Kidney (tissue), 14 donors: ENCODE measurements around the gene IGF1R. TPM values are rescaled to one million over a fixed set of nuclear protein-coding genes. Genes with fewer than 3 reads are reported as not detected.
A peak's percentile ranks its signal among the peaks of the same experiment; 100 is the strongest.

Experiments used
- DNase-seq, 5 donors: peaks; one replicate each; pipeline ENCODE4 v3.0.0-alpha.2; 2013 to 2020
- FAIRE-seq: peaks from 2 replicates; lab custom pipeline; 2012; peaks lifted over from hg19 to GRCh38; lab: Jason Lieb, UNC
- H3K27ac ChIP-seq, 2 donors: one replicate each; pipeline ENCODE4 v1.7.0; 2013; ENCODE audit warnings: low read depth in 2 of 2, low read length in 2 of 2, inconsistent platforms in 1 of 2
- H3K27me3 ChIP-seq: one replicate; pipeline ENCODE4 v1.7.1; 2013; ENCODE audit warnings: low read length, inconsistent platforms; ENCODE audit not compliant: control insufficient read depth, insufficient read depth
- H3K36me3 ChIP-seq, 3 donors: one replicate each; pipeline versions ENCODE4 v1.7.0 to v1.7.1; 2013; ENCODE audit warnings: low read length in 3 of 3, control low read depth in 1 of 3, inconsistent platforms in 1 of 3; ENCODE audit not compliant: insufficient read depth in 3 of 3, control insufficient read depth in 2 of 3
- H3K4me1 ChIP-seq, 3 donors: one replicate each; pipeline versions ENCODE4 v1.7.0 to v1.7.1; 2013; ENCODE audit warnings: low read length in 3 of 3, inconsistent platforms in 1 of 3, low read depth in 1 of 3; ENCODE audit not compliant: control insufficient read depth in 2 of 3, insufficient read depth in 2 of 3
- H3K4me3 ChIP-seq, 3 donors: one replicate each; pipeline versions ENCODE4 v1.7.0 to v1.8.1; 2013; ENCODE audit warnings: low read length in 3 of 3, control low read depth in 1 of 3, inconsistent platforms in 1 of 3
- H3K9ac ChIP-seq, 3 donors: one replicate each; pipeline versions ENCODE4 v1.7.0 to v1.7.1; 2013; ENCODE audit warnings: low read length in 3 of 3, control low read depth in 1 of 3, inconsistent platforms in 1 of 3
- H3K9me3 ChIP-seq, 3 donors: one replicate each; pipeline versions ENCODE4 v1.7.0 to v1.7.1; 2013; ENCODE audit warnings: low read length in 3 of 3, control low read depth in 1 of 3, inconsistent platforms in 1 of 3; ENCODE audit not compliant: control insufficient read depth in 2 of 3, insufficient read depth in 1 of 3
- CTCF ChIP-seq: IDR thresholded peaks from 3 replicates; pipeline ENCODE4 v1.5.1; 2012; ENCODE audit warnings: mild to moderate bottlenecking, moderate library complexity, borderline replicate concordance; ENCODE audit not compliant: insufficient read depth; ENCODE audit errors: extremely low read depth
- intact Hi-C: fragments of 100-400 bp; cut with DNase I; formaldehyde crosslinking; loops from one replicate; pipeline ENCODE4 v1.11.1; 2022
- polyA plus RNA-seq: library from polyadenylated mRNA; stranded (reverse); fragments of 350-450 nt; fragmentation: Illumina TruSeq; extraction: RNeasy Lipid Tissue Mini Kit (QIAGEN cat#74804); gene quantifications from one replicate; pipeline ENCODE4 v1.2.3, GENCODE V29; 2014; ENCODE audit warnings: low read depth, low replicate concordance; ENCODE audit not compliant: insufficient read depth
- total RNA-seq: library from RNA; stranded (reverse); fragmentation: NEBNext Ultra II Directional; extraction: Animal tissue kit (Norgen Biotek cat#: 25700); gene quantifications from one replicate; pipeline ENCODE4 v1.2.1, GENCODE V29; 2021
- donor health status: control.
- donor health status: control.
- donor health status: control.
- donor health status: control.
- donor health status: control.
- donor health status: DM: yes; HTN: yes; CAD: no.
- donor health status: Normal renal cell carcinoma (clear cell type).

Gene IGF1R
- total and polyA plus RNA-seq, 2 donors from 2014 or later = 6.5 to 73.2 TPM

- Histone ChIP-seq H3K9ac (no peak overlapping the region), H3K27me3 (no peaks in the 10 kb centered on the region), H3K4me1 (peaks cover 0 to 3% (median 0%) of the 10 kb centered on the region in 3 donors), H3K9me3 (peaks cover 0 to 3% (median 0%) of the 10 kb centered on the region in 3 donors), H3K4me3 (no peak overlapping the region), H3K27ac (no peak overlapping the region), H3K36me3 (no peaks in the 10 kb centered on the region)
- intact Hi-C loops = no loop called here
- DNase-seq (peak in 1 of 5 donors; percentile 29), FAIRE-seq (no peak)
- no peak for TF ChIP-seq CTCF
Measured at GRCh38 chr15:98981851-98982722, 333.7 kb downstream of the IGF1R start.

- H3K9me3 ChIP-seq = peaks cover 0 to 3% (median 0%) of the 10 kb centered on the region in 3 donors
- no peak overlapping the region for H3K4me3 ChIP-seq
- H3K27ac ChIP-seq = no peak overlapping the region
- intact Hi-C loops = no loop called here
- no peaks in the 10 kb centered on the region for H3K27me3 ChIP-seq
- H3K4me1 ChIP-seq = peaks cover 0 to 3% (median 0%) of the 10 kb centered on the region in 3 donors
- H3K9ac ChIP-seq = no peak overlapping the region
- no peak for DNase-seq
- no peak for FAIRE-seq
- TF ChIP-seq CTCF = no peak
- no peaks in the 10 kb centered on the region for H3K36me3 ChIP-seq
Measured at GRCh38 chr15:98983334-98983733, 335.0 kb downstream of the IGF1R start.

GRCh38 chr15:98986281-98986680 lies 337.9 kb downstream of the IGF1R start:
- peaks cover 0 to 3% (median 0%) of the 10 kb centered on the region in 3 donors for H3K9me3 ChIP-seq
- intact Hi-C loops = no loop called here
- H3K36me3 ChIP-seq = no peaks in the 10 kb centered on the region
- FAIRE-seq (no peak), DNase-seq (no peak)
- no peak overlapping the region for H3K27ac ChIP-seq
- no peak overlapping the region for H3K4me3 ChIP-seq
- no peak overlapping the region for H3K9ac ChIP-seq
- peaks cover 0 to 3% (median 0%) of the 10 kb centered on the region in 3 donors for H3K4me1 ChIP-seq
- TF ChIP-seq CTCF = no peak
- H3K27me3 ChIP-seq = no peaks in the 10 kb centered on the region
